ENCODE data around the gene GOT1. TPM values are rescaled to one million over a fixed set of nuclear protein-coding genes. Genes with fewer than 3 reads are reported as not detected.

GOT1 gene
- total RNA-seq, 4 donors from 2014 or later, result 8.5 to 54.8 (median 24.3) TPM

DNA sequence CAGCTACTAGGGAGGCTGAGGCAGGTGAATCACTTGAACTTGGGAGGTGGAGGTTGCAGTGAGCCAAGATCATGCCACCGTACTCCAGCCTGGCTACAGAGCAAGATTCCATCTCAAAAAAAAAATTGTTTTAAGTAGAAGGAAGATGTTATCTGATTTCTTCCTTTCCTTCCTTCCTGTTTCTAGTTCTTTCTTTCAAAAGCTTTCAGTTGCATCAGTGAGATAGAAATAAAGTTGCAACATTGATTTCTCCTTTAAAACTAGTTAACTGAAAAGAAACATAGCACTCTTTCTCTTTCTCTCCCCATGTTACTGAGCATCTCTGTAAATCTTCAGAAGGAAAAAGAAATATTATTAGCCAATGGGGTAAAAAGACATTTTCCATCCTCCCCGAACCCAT lies 63.8 kb downstream of the GOT1 start:
- no peak overlapping the region for H3K4me3 ChIP-seq (ENCODE audit: low read depth, poor library complexity, severe bottlenecking)
- 68 to 74% methylated on average over 2 of the region's 2 CpGs for WGBS, 2 donors
- intact Hi-C loops (cut with DNase I; ENCODE audit: low total_unique reads), result no loop called here
- TF ChIP-seq, protein P1, sequence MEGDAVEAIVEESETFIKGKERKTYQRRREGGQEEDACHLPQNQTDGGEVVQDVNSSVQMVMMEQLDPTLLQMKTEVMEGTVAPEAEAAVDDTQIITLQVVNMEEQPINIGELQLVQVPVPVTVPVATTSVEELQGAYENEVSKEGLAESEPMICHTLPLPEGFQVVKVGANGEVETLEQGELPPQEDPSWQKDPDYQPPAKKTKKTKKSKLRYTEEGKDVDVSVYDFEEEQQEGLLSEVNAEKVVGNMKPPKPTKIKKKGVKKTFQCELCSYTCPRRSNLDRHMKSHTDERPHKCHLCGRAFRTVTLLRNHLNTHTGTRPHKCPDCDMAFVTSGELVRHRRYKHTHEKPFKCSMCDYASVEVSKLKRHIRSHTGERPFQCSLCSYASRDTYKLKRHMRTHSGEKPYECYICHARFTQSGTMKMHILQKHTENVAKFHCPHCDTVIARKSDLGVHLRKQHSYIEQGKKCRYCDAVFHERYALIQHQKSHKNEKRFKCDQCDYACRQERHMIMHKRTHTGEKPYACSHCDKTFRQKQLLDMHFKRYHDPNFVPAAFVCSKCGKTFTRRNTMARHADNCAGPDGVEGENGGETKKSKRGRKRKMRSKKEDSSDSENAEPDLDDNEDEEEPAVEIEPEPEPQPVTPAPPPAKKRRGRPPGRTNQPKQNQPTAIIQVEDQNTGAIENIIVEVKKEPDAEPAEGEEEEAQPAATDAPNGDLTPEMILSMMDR (IDR thresholded peaks at IDR 0.05), result no peak
- no peak for TF ChIP-seq POLR2A (IDR thresholded peaks at IDR 0.05)
- no peak for DNase-seq (ENCODE audit: low spot score in 2 of 2)

DNA sequence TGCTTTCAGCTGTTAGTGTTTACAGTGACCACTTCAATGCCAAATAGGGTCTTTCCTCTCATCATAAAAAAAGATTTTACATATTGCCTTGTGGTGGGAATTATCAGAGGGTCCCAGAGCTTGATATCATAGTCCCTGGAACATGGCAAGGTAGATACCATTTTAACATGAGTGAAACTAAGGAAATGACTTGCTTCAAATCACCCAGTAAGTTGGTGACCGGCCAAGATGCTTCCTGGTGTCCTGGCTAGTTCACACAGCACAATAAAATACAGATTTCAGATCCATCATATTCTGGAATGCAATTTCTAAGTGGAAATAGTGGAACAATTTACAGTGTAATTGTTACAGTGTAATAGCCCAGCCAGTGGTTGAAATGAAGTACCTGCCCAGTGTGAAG lies 64.7 kb downstream of the GOT1 start:
- 73 to 84% methylated on average over 1 of the region's 1 CpG for WGBS, 2 donors
- DNase-seq (ENCODE audit: low spot score in 2 of 2), result no peak
- no peak overlapping the region for H3K4me3 ChIP-seq (ENCODE audit: low read depth, poor library complexity, severe bottlenecking)
- no peak for TF ChIP-seq POLR2A (IDR thresholded peaks at IDR 0.05)
- TF ChIP-seq, protein P1 (IDR thresholded peaks at IDR 0.05), result no peak
- intact Hi-C loops (cut with DNase I; ENCODE audit: low total_unique reads), result no loop called here

DNA sequence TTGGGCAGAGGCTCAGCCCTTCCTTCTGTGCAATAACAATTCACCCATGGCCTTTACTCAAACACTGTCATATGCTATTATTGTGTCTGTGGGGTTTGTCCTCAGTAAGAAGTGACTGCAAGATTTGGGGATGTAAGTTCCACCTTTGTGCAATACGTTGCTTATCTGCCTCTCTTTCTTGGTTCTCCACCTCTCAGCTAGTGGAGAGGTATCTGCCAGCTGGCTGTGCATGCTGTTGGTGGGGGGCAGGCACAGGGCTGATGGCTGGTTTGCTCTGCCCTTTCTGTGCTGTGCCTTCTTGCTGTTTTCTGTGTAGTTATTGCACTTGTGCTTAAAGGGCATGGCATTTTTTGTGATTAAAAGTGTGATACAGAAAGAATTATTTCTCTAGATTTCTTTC lies 65.1 kb downstream of the GOT1 start:
- DNase-seq (ENCODE audit: low spot score in 2 of 2), result no peak
- TF ChIP-seq, protein P1 (IDR thresholded peaks at IDR 0.05), result no peak
- no peak for TF ChIP-seq POLR2A (IDR thresholded peaks at IDR 0.05)
- WGBS, 2 donors, result 27 to 58% methylated on average over 1 of the region's 1 CpG
- intact Hi-C loops (cut with DNase I; ENCODE audit: low total_unique reads), result no loop called here
- H3K4me3 ChIP-seq (ENCODE audit: low read depth, poor library complexity, severe bottlenecking), result no peak overlapping the region

DNA sequence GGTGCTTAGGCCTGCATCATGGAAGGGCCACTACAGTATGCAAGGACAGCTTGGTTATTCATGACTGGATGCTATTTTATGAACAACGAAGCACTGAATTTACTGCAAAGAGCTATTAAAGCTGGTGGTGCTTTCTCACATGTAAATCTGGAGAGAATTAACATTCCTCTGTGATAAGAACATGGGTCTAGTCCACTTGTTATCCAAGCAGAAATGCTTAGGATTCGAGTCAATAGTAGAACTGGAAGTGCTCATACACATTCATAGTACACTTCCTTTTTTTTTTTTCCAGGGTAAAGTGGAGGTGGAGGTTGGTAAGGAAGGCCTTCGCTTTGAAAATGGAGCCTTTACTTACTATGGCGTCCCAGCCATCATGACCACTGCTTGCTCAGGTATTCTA lies 66.3 kb downstream of the GOT1 start:
- 74 to 75% methylated on average over 4 of the region's 4 CpGs for WGBS, 2 donors
- no peak for DNase-seq (ENCODE audit: low spot score in 2 of 2)
- intact Hi-C loops (cut with DNase I; ENCODE audit: low total_unique reads), result no loop called here
- no peak overlapping the region for H3K4me3 ChIP-seq (ENCODE audit: low read depth, poor library complexity, severe bottlenecking)
- TF ChIP-seq POLR2A (IDR thresholded peaks at IDR 0.05), result no peak
- TF ChIP-seq, protein P1 (IDR thresholded peaks at IDR 0.05), result no peak

DNA sequence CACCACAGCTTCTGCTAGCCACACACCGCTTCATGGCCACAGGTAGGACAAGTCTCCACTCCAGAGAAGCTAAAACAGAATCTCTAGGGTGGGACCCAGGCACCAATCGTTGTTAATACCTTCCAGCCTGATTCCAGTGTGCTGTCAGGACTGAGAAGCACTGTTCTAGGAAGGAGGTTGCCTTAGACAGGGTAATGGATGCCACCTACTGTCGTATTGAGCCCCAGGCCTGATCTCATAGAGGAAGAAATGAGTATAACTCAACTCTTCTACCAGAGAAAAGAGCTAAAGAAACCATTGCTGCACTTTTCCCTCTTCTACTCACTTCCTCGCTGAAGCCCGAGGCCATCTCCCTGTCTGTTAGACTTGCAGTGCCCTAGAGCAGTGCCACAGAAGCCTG lies 69.5 kb downstream of the GOT1 start:
- no peak for DNase-seq (ENCODE audit: low spot score in 2 of 2)
- WGBS, 2 donors, result 69 to 80% methylated on average over 5 of the region's 5 CpGs
- intact Hi-C loops (cut with DNase I; ENCODE audit: low total_unique reads), result no loop called here
- no peak overlapping the region for H3K4me3 ChIP-seq (ENCODE audit: low read depth, poor library complexity, severe bottlenecking)
- TF ChIP-seq, protein P1 (IDR thresholded peaks at IDR 0.05), result no peak
- no peak for TF ChIP-seq POLR2A (IDR thresholded peaks at IDR 0.05)

DNA sequence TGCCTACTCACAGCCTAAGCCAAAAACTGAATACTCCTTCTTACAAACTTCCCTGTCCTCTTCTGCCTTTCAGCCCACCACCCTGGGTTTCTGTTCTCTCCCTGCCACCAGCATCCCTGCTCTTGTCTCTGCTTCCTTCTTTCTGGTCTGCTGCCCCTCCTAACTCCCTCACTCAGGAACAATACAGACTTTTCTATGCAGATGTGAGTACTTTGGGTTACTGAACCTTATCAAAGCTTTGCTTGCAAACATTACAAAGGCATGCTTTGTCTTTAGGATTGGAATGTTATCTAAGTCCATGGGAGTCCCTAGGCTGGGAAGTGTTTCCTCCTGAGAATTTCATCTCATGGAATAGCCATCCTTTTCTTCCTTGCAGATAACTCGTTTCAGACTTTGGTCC lies 72.3 kb downstream of the GOT1 start:
- intact Hi-C loops (cut with DNase I; ENCODE audit: low total_unique reads), result no loop called here
- 79 to 100% methylated on average over 1 of the region's 1 CpG for WGBS, 2 donors
- H3K4me3 ChIP-seq (ENCODE audit: low read depth, poor library complexity, severe bottlenecking), result no peak overlapping the region
- no peak for DNase-seq (ENCODE audit: low spot score in 2 of 2)
- no peak for TF ChIP-seq POLR2A (IDR thresholded peaks at IDR 0.05)
- TF ChIP-seq, protein P1 (IDR thresholded peaks at IDR 0.05), result no peak
